ENCODE results near the gene ADGRF5.

- TF ChIP-seq CTCF (IDR thresholded peaks at IDR 0.05; ENCODE audit: low read depth, low read length) (no peak), POLR2A (IDR thresholded peaks at IDR 0.05; ENCODE audit: extremely low read depth, insufficient read length) (no peak)
- TF ChIP-seq, protein P1, sequence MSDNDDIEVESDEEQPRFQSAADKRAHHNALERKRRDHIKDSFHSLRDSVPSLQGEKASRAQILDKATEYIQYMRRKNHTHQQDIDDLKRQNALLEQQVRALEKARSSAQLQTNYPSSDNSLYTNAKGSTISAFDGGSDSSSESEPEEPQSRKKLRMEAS (IDR thresholded peaks at IDR 0.05; ENCODE audit: low read depth, low read length): no peak
Measured at GRCh38 chr6:46862381-46862780, 59.4 kb downstream of the ADGRF5 start.
